ENCODE measurements around the gene MYBPH. TPM values are rescaled to one million over a fixed set of nuclear protein-coding genes. Genes with fewer than 3 reads are reported as not detected.

Gene MYBPH
- total and polyA plus RNA-seq, 2 donors (not counting 3 experiments of a cell fraction or from before 2014, with no cell fraction given): not detected

GRCh38 chr1:203215573-203215972 lies 39.9 kb upstream of the MYBPH start:
- ChIA-PET CTCF (interaction anchor here (0.6 to 8.7 kb wide), 49 partner anchors 8 to 211 kb away, joined by 3 to 363 read pairs (median 7); partner anchors contain the start of genes ADORA1, CHIT1, MYOG and PPFIA4), POLR2A (interaction anchor here (1.0 to 1.1 kb wide), 2 partner anchors 98 to 176 kb away, joined by 3 read pairs; no protein-coding TSS in a partner anchor)
- H2AFZ ChIP-seq (ENCODE audit: low read depth, low read length): no peak overlapping the region
- no TSS peak for BruUV-seq (replicated peaks)
- H3K9ac ChIP-seq (replicated peaks; ENCODE audit: extremely low read depth, insufficient read depth, low read length): no peak overlapping the region
- H3K4me3 ChIP-seq (replicated peaks in 1 of 3; ENCODE audit: insufficient read depth in 1 of 3, low read depth in 1 of 3, low read length in 3 of 3): no peak overlapping the region
- H3K36me3 ChIP-seq (ENCODE audit: control insufficient read depth in 2 of 2, extremely low read depth in 1 of 2, insufficient read depth in 2 of 2, low read length in 2 of 2): no peaks in the 10 kb centered on the region
- FAIRE-seq: no peak
- no peaks in the 10 kb centered on the region for H3K9me1 ChIP-seq (replicated peaks; ENCODE audit: control insufficient read depth, extremely low read depth, insufficient read depth, low read length)
- H4K20me1 ChIP-seq (replicated peaks; ENCODE audit: control insufficient read depth, extremely low read depth, insufficient read depth, low read length): no peaks in the 10 kb centered on the region
- H3K27ac ChIP-seq (ENCODE audit: insufficient read depth, low read depth, low read length): no peak overlapping the region
- no peaks in the 10 kb centered on the region for H3K9me3 ChIP-seq (replicated peaks; ENCODE audit: control insufficient read depth, insufficient read depth, low read length)
- dilution Hi-C loops (cut with MboI; ENCODE audit: extremely low pct_ligation_motif_present, low sequenced_read_pairs): no loop called here
- DNase-seq (ENCODE audit: low read depth, low spot score): no peak
- H3K4me2 ChIP-seq (ENCODE audit: insufficient read depth, low read length): no peak overlapping the region
- H3K27me3 ChIP-seq (ENCODE audit: control insufficient read depth in 2 of 2, insufficient read depth in 2 of 2, low read length in 2 of 2): peaks cover 1 to 6% of the 10 kb centered on the region in 2 experiments
- intact Hi-C loops (cut with micrococcal nuclease): no loop called here
- H3K4me1 ChIP-seq (ENCODE audit: control insufficient read depth, extremely low read depth, insufficient read depth, low read length): no peaks in the 10 kb centered on the region
- no peaks in the 10 kb centered on the region for H3K79me2 ChIP-seq (ENCODE audit: control insufficient read depth, insufficient read depth, low read length)
- TF ChIP-seq POLR2AphosphoS5 (IDR thresholded peaks at IDR 0.05; ENCODE audit: insufficient read depth, low read depth, low read length) (no peak), JUN (IDR thresholded peaks at IDR 0.05; ENCODE audit: borderline replicate concordance, insufficient read depth, insufficient read length, low read depth) (no peak), EZH2 (IDR thresholded peaks at IDR 0.05; ENCODE audit: borderline replicate concordance, low read depth, low read length, severe bottlenecking) (no peak), CTCF (IDR thresholded peaks at IDR 0.05; ENCODE audit: extremely low read depth in 1 of 2, insufficient read depth in 1 of 2, low read depth in 1 of 2, low read length in 2 of 2) (no peak), MAX (IDR thresholded peaks at IDR 0.05; ENCODE audit: insufficient read depth, insufficient read length) (no peak), FOS (IDR thresholded peaks at IDR 0.05; ENCODE audit: borderline replicate concordance, insufficient read depth, low read length) (no peak), MYC (IDR thresholded peaks at IDR 0.05; ENCODE audit: low read depth, low read length) (no peak), GATA2 (IDR thresholded peaks at IDR 0.05; ENCODE audit: insufficient read depth, insufficient read length, low read depth, low read length) (no peak), POLR2A (IDR thresholded peaks at IDR 0.05; ENCODE audit: low read depth, low read length) (no peak)

Data from endothelial cell of umbilical vein (primary cell).